GM21447 (cell line): ENCODE data around the gene TYMS.
"Not testable (repeated sequence)": the region's sequence is repeated elsewhere in the genome, so short reads cannot be mapped to it uniquely, and the experiment has no call there.

Experiments used
- ATAC-seq: cut with Tn5 transposase; IDR thresholded peaks from one replicate; pipeline ENCODE4 v1.9.1; 2021; ENCODE audit not compliant: unreplicated experiment

TYMS gene

GRCh38 chr18:676736-677135 is 19.3 kb downstream of the TYMS start:
- ATAC-seq = no peak

DNA sequence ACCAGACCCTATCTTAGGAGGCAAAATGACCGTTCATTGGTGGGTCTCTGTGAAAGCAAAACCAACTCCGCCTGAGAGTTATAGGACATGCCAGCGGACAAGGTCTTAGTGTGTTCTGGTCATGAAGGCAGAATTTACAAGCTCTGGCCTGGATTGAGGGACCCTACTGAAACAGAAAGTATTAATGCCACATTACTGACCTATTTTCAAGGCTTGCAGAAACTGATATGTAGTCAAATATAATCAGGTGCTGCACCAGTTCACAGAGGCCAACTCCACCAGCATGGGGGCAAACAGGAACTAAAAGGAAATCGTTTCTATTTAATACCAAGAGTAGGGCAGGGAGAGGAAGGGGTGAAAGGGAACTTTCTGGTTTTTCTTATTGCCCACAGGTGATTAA is 19.7 kb downstream of the TYMS start:
- peak; percentile 60 for ATAC-seq

GRCh38 chr18:677951-678381 is 20.5 kb downstream of the TYMS start:
- no peak for ATAC-seq

- no peak for ATAC-seq
Measured at GRCh38 chr18:678482-679182, 21.2 kb downstream of the TYMS start.

- no peak for ATAC-seq
Measured at GRCh38 chr18:679516-679915, 22.1 kb downstream of the TYMS start.

- no peak for ATAC-seq
Measured at GRCh38 chr18:680392-680791, 22.9 kb downstream of the TYMS start.

DNA sequence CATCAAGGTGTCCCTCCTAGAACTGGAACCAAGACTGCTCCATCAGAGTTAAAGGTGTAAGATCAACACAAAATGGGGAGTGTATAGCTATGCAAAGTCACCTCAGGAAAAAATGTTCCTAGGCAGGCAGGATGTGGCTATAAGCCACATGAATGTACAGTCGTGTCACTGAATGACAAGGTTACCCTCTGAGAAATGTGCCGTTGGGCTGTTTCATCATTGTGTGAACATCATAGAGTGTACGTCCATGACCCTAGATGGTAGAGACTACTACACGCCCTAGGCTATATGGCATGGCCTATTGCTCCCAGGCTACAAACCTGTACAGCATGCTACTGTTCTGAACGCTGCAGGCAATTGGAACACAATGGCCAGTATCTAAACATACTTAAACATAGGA is 24.5 kb downstream of the TYMS start:
- ATAC-seq = no peak

DNA sequence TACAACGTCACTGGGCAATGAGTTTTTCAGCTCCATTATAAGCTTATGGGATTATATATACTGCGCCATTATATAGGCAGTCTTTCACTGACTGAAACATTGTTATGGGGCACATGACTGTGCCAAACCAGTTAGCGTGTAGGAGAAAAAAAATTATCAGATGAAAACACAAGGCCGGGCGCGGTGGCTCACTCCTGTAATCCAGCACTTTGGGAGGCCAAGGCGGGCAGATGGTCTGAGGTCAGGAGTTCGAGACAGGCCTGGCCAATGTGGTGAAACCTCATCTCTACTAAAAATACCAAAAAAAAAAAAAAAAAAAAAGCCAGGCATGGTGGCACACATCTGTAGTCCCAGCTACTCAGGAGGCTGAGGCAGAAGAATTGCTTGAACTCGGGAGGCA is 25.0 kb downstream of the TYMS start:
- ATAC-seq = not testable (repeated sequence)

GRCh38 chr18:682833-683232 is 25.4 kb downstream of the TYMS start:
- ATAC-seq = no peak

DNA sequence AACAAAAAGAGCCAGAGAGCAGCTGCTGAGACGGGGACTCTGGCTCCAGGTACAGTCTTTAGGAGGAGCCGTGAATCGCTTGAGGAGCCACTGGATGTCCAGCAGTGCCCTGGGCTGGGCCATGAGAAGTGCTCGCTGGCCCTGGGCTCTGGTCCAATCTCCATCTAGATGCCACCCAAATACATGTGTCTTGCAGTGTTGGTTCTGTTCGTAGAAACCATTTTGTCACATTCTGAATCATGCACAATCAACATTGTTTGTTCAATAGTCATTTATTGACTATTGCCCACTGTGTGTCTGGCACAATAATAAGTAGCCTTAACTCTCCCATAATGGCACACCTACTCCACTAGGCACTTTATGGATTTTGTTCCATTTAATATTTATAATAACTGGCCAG is 26.1 kb downstream of the TYMS start:
- ATAC-seq = no peak

- no peak for ATAC-seq
Measured at GRCh38 chr18:685438-685837, 28.0 kb downstream of the TYMS start.

- ATAC-seq = no peak
Measured at GRCh38 chr18:686339-687111, 29.1 kb downstream of the TYMS start.

GRCh38 chr18:688323-688722 is 30.9 kb downstream of the TYMS start:
- ATAC-seq = no peak

DNA sequence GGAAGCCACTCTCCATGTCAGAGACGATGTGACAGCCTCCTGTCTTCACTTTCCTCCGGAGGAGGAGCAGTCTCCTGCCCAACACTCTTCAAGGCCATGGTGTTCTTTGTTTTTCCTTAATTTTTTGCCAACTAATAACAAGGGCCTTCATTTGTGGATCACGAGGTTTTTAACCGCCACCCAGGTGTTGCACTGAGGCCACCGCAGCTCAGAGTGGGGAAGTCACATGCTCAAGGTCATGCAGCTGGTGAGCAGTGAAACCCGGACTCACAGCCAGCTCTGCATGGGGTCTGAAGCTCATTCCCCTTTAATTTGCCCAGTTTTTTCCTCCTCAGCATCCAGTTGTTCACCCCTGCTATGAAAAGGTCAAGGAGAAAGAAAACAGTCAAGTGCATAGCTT is 35.4 kb downstream of the TYMS start:
- ATAC-seq = no peak

DNA sequence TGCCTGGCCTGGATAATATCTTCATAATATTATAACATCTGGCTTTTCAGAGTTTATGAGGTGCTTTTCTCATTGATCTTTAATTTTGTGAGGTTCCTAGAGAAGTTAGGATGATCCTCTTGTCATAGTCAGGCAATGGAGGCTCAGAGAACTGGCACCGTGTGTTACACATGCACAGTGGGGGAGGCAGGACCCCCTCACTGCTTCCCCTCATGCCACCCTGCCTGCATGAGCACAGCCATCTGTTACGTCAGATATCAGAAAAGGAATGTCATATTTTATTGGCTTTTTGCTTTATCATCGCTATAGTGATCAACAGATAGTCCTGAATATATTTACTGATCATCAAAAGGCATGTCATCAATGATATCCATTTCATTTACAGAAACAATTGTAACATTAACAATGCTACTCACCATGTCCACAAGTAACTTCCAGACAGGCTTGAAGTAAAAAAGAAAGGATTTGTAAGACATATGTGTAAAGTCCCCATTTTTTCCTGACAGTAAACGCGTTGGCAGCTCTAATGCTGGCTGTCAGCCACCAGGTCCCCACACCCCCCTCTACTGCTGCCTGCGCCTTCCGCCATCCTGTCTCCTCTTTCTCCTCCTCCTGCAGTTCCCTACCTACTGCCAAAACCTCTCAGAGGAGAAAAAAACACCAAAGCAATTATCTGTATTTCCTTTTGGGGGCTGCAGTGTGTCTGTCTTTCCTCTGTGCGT is 36.2 kb downstream of the TYMS start:
- ATAC-seq = no peak

- ATAC-seq = no peak
Measured at GRCh38 chr18:697012-697411, 39.6 kb downstream of the TYMS start.

DNA sequence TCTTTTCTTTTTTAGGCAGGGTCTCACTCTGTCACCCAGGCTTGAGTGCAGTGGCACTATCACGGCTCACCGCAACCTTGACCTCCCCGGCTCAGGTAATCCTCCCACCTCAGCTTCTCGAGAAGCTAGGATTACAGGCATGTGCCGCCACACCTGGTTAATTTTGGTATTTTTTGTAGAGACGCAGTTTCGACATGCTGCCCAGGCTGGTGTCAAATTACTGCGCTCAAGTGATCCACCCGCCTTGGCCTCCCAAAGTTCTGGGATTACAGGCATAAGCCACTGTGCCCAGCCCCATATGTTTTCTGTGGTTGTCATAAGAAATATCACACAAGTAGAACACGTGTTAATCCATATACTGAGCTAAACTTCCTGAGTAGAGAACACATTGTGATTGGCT is 40.3 kb downstream of the TYMS start:
- ATAC-seq = no peak

- no peak for ATAC-seq
Measured at GRCh38 chr18:703213-703967, 45.9 kb downstream of the TYMS start.

DNA sequence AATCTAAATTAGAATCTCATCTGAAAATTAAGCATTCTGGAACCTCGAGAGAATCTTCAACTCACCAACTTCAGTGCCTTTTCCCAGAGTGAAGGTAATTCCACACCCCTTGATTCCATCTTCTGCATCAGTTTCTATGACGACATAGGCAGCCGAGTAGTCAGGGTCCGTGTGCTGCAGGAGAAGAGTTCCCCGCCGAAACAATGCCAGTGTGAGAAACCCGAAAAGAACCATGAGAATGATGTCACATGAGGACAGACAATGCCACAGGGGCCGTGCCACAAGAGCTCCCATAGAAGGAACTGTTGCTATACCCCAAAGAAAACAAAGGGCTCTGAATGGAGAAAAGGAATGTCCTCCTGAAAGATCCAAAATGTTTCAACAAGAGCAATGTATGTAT is 49.0 kb downstream of the TYMS start:
- no peak for ATAC-seq

- ATAC-seq = no peak
Measured at GRCh38 chr18:708096-708495, 50.6 kb downstream of the TYMS start.

DNA sequence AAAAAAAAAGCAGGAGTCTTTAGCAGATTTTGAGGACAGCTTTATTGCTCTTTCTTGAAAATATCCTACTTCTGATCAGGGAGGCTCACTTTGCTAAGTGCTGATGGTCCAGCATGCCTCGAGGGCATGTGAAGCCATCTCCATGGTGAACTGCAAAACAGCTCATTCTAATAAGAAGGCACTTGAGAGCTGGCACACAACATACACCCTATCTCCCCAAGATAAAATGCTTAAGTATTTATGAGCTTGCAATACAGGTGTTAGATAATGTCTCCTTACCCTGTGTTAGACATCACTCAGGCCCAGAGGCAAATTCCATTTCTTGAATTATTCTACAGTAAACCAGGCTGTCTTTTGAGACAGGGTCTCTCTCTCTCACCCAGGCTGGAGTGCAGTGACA is 52.3 kb downstream of the TYMS start:
- no peak for ATAC-seq
